ENCODE data around the gene MTMR12.
"Not testable (repeated sequence)": the region's sequence is repeated elsewhere in the genome, so short reads cannot be mapped to it uniquely, and the experiment has no call there.

MTMR12 gene

DNA sequence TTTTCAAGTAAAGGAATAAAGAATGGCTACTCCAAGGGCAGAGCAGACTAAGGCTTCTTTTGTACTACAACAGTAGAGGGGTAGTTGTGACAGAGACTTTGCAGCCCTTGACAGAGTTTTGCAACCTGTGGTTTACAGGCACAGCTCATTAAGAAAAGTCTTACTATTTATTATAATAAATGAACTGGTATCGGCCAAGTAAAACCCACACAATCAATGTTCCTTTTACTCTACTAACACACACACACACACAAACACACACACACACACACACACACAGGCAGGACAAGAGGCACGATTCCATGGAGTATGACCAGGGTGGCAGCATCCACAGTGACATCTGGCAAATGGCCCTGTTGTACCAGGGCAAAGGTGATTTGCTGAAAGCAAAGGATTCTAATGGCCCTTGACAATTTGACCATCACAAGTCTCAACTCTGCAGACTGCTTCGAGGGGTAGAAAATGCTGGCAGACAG is 79.5 kb downstream of the MTMR12 start:
- DNase-seq (ENCODE audit: low spot score) = no peak

DNA sequence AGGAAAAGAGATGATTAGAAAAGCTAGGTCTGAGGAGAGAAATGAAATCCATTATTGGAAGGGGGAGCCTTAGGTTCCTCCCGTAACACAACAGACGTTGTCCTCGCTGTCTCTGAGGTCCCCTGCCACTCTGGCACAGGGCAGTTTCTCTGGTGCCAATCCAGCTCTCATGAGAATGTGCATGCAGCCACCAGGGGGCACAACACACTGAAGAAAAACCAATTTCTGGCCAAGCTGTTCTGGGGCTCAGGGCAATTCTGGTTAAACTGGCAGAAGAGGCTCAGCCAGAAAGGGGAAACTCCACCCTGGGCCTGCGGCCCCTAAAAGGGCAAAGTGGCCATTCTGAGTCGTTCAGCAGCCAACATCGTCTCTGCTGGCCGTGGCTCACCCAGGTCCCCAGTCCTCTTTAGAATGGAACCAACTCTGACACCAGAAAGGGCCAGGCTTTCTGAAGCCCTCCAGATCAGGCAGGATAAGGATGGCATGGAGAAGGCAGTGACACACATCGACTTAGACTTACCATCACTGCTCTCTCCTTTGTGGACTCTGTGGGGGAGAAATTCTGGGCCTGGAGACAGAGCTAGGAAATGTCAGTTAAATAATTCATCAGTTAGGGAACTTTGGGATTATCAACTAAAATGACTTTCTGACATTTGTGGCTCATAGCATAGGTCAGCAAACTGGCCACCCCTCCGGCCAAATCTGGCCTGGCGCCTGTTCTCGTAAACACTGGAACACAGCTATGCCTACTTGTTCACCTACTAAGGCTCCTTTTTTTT is 80.1 kb downstream of the MTMR12 start:
- peak; percentile 47 for DNase-seq (ENCODE audit: low spot score)

DNA sequence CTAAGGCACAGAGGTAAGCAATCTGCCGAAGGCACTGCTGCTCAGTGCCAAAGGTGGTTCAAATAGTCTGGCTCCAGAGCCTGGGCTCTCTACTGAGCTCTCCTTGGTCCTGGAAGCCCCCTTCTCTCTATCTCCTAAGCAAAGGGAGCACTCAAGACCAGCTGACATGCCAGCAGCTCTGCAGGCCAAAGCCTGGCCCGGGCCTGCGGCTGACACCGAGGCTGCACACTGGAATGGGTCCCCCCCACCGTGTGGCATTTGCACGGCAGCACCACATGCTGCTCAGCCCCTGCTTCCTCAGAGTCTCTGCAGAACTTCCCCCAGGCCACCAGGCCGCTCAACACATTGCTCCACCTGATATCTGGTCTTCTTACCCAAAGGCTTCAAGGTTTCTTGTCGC is 80.8 kb downstream of the MTMR12 start:
- no peak for DNase-seq (ENCODE audit: low spot score)

DNA sequence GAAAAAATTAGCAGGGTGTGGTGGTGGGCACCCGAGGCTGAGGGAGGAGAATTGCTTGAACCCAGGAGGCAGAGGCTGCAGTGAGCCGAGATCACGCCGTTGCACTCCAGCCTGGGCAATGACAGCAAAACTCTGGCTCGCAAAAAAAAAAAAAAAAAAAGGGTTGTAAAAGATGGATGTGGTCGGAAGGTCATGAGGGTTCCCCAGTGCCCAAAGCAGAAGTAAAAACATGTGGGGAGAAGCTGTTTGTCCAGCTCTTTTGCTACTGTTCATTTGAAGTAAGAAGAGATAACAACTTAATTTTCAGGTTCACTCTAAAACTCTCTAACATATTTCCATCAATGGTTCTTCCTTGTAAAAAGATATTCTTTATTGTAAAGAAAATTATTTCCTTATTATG is 81.5 kb downstream of the MTMR12 start:
- no peak for DNase-seq (ENCODE audit: low spot score)

DNA sequence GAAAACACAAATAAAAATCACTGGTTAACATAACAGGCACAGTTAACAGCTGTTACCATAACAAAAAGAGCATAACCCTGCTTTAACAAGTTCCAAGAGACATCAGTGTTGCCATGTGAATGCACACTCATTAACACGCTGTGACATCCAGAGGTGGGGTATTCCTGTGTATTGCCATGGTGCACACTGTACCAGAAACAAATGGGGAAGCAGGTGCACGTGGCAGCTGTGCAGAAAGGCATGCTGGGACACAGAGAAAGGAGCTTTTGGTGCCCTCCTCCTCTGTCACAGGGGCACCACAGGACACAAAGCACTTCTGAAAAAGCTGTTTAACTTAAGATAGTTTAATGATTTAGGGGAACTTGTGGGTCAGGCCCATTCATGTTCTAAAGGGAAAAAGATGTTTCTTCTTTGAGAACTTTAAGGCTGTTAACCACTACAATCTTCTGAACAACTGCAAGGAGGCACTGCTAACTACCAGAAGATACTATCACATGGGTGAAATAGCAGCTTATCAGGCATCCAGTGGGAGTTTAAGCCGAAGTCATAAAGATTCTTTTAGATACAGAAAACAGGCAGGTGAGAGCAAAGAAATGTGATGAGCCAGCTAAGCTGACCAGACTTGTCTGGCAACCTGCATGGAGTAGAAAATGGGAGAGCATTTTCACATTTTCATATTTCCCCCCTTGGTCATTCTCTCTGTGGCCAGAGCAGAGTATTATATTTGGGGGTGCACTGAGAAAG is 82.2 kb downstream of the MTMR12 start:
- DNase-seq (ENCODE audit: low spot score) = no peak

DNA sequence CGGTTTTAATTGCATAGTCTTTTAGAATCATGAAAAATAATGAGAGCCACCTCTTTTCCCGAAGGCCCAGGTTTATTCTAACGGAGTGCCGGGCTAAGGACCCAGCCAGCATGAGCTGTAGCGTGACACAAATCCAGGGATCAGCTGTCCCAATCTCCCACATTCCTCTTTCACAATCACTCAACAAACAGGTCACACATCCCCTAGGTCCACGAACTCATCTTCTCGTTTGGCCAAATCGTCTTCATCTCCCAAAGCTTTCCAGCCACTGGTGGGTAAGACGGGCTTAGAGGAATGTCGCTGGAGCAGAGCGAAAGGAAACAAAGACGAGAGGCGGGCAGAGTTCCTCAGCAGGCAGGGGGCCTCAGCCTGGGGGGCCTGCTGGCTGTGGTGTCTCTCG is 83.2 kb downstream of the MTMR12 start:
- no peak for DNase-seq (ENCODE audit: low spot score)

DNA sequence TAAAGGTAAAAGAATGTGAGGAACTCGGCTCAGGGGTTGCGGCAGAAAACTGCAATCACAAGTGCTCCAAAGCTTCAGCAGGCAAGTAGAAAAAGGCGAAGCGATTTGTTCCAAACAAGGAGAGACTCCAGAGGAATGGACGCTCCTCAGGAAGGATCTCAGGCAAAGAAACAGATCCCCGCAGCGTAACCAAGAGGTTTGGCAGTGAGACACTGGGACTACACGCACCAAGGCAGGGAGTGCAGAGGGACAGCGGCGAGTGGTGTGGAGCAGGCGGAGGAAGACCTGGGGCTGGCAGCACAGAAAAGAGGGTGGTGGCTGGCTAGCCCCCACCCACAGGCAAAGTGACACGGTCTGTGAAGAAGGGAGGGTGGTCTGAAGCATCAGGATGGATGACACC is 83.9 kb downstream of the MTMR12 start:
- no peak for DNase-seq (ENCODE audit: low spot score)

DNA sequence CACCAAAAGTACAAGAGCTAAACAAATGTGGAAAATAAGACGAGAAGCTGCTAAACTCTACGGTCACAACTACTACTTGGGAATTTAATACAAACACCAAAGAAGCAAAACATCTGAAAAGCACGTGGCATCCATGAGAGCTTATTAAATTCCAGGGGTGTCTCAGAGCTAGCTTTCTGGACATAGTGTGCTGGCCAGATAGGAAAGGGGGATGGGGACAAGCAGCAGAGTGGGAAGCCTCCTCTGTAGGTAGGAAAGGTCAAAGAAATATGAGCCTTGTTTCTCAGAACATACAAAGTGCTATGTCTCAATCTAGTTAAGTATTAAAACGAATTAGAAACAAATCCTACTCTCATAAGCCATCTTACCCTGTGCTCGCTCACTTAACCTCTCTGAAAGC is 87.3 kb downstream of the MTMR12 start:
- DNase-seq (ENCODE audit: low spot score) = no peak

DNA sequence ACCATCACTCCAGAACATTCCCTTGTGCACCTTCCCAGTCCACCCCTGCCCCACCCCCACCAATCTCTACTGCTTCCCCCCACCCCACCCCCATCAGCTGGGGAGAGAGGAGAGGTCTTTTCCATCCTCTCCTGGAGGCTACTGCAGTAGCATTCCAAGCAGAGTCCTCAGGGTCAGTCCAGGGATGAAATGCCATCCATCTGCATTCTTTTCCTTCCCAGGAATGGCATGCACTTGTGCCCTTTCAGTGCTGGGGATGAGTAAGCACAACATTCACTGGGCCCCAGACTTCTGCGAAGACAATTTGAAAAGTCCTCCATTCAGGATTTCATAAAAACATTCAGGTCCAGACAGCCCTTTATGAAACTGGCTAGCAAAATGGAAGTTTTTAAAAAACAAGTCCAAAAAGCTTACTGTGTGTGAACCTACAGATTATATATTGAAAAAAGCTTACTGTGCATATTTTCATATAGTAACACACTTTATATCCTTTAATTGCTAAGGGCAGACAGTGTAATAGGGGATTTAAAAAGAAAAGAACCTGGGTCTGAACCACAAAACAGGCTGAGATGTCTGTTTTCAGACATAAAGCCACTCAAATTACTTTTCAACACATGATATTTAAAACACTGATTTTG is 88.6 kb downstream of the MTMR12 start:
- DNase-seq (ENCODE audit: low spot score) = no peak

DNA sequence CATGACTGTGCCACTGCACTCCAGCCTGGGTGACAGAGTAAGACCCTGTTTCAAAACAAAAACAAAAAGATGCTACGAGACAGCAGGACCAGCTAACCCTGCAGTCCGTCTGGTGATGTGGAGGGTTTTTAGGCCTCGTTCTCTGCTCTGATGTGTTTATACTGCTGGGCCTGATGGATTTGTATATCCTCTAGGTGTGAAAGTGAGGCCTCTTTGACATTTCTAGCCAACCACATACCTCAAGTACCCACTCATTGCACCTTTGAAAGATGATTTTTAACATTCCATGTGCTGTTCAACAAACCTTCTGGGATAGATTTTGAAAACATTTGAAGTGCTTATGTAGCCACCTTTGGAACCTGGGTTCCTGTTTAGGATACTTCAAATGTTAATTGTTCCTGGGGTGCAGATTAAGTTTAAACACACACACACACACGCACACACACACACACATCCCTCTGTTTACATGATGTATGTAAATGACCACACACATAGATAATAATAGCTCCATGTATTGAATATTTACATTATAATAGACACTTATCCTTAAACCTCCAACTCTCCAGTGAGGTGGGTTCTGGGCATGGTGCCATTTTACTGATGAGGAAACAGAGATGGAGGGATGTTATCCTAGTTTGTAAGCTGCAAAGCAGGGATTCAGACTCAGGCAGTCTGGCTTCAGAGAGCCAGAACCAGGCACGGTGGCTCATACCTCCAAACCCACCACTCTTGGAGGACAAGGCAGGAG is 89.8 kb downstream of the MTMR12 start:
- no peak for DNase-seq (ENCODE audit: low spot score)

DNA sequence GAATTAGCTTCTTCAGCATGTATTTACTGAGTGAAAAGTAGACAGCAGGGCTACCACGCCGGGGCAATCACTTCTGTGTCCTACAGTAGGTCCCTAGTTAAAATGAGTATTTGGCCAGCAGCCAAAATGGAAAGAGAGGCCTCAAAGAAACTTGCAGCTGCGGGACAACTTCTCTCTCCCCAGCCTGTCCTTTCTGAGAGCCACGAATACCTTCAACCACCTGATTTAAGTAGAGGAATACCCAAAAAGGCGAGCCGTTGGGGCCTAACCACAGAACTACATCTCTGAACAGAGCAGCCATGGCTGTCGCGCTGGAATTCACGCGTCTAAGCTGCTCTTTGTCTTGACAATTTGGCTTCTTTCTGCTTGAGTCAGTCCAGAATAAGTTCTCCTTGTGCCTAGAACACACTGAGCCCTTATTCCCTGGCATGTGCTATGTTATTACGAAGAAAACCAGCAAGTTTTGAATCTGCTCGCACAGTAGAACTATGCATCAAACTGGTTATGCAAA is 94.8 kb downstream of the MTMR12 start:
- DNase-seq (ENCODE audit: low spot score) = peak; percentile 22

DNA sequence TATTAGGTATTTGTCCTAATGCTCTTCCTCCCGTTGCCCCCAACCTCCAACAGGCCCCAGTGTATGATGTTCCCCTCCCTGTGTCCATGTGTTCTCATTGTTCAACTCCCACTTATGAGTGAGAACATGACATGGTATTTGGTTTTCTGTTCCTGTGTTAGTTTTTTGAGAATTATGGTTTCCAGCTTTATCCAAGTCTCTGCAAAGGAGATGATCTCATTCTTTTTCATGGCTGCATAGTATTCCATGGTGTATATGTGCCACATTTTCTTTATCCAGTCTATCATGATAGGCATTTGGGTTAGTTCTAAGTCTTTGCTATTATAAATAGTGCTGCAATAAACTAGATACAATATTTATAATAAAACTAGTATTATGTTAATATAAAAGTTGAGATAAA is 98.4 kb downstream of the MTMR12 start:
- DNase-seq (ENCODE audit: low spot score) = not testable (repeated sequence)

DNA sequence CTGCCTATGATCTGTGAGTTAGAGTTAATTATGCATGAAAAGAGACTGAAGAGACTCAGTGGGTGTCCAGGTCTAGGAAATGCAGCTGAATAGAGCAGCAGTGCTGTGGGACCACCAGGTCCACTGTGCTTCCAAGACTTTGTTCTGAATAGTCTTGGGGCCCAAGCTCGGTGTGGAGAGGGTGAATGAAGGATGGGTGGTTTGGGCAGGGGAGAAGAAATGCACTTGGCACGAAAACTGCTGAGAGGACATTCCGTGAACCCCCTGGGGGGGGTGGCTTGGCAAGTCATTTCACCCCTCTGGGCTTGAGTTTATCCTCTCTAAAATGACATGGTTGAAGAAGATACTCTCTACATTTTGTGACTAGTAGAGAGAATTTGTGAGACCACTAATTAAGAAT is 102.6 kb downstream of the MTMR12 start:
- DNase-seq (ENCODE audit: low spot score) = no peak

DNA sequence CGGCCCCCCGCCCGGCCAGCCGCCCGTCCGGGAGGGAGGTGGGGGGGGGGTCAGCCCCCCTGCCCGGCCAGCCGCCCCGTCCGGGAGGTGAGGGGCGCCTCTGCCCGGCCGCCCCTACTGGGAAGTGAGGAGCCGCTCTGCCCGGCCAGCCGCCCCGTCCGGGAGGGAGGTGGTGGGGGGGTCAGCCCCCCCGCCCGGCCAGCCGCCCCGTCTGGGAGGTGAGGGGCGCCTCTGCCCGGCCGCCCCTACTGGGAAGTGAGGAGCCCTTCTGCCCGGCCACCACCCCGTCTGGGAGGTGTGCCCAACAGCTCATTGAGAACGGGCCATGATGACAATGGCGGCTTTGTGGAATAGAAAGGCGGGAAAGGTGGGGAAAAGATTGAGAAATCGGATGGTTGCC is 103.9 kb downstream of the MTMR12 start:
- not testable (repeated sequence) for DNase-seq (ENCODE audit: low spot score)

DNA sequence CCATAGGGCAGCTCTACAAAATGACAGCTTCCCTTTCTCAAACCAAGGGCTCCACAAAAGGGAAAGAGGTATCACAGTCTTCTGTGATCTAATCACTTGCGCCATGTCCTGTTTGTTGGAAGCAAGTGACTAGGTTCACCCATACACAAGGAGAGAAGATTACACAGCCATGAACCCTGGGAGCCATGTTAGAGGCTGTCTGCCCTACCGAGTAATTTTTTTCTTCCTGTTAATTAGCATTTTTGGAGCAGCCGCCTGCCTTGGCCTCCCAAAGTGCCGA is 105.4 kb downstream of the MTMR12 start:
- DNase-seq (ENCODE audit: low spot score) = no peak

DNA sequence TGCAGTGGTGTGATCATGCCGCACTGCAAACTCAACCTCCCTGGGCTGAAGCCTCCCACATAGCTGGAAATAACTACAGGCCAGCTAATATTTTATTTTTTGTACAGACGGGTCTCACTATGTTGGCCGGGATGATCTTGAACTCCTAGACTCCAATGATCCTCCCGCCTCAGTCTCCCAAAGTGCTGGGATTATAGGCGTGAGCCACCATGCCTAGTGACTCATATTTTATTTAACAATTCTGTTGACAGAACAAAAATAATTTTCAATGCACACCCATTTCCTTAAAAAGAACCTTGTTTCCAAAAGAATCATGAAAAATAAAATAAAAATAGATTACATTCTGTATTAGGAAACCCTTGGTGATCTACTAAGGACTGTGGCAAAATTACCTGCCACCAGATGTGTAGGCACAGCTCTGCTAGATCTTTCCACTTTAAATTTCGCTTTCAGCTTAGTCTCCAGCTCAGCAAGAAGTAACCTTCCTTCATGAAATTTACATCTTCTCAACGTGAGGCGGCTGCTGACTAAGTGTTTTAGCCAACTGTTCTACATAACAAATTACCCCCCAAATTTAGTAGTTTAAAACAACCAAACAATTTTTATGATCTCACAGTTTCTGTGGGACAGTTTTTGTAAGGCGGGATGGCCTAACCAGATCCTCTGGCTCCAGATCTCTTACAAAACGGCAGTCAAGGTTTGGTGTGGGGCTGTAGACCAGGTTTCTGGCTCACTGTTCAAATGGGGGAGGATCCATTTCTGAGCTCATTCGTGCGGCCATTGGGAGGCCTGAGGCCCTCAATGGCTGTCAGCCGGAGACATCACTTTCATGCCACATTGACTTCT is 106.0 kb downstream of the MTMR12 start:
- DNase-seq (ENCODE audit: low spot score) = no peak

DNA sequence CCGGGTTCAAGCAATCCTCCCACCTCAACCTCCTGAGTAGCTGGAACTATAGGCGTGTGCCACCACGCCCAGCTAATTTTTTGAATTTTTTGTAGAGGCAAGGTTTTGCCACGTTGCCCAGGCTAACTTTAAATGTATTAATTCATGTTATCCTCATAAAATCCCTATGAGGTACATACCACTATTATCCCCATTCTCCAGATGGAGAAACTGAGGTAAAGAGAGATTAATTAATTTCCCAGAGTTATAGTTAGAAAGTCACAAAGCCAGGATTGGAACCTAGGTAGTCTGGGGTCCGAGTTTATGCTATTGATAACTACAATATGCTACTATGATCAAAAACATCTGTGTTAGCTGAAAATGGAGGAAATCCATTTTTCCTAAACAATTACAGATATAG is 106.7 kb downstream of the MTMR12 start:
- DNase-seq (ENCODE audit: low spot score) = no peak

DNA sequence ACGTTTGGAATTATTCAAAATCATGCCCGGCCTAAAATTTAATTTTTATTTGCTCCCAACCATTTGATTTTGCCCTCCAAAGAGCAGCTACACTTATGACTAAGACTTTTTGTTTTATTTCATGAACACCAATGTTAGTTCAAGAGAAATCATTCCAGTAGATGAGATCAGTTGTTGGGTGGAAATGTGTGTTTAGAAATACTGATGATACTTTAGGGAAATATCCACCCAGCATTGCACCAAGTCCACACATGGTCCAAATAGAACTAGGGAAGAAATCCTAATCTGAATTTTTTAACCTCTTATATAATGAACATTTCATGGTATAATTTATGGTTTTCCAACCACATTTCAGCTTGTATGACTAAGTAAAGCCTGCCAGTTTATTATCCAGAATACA is 110.3 kb downstream of the MTMR12 start:
- DNase-seq (ENCODE audit: low spot score) = no peak

DNA sequence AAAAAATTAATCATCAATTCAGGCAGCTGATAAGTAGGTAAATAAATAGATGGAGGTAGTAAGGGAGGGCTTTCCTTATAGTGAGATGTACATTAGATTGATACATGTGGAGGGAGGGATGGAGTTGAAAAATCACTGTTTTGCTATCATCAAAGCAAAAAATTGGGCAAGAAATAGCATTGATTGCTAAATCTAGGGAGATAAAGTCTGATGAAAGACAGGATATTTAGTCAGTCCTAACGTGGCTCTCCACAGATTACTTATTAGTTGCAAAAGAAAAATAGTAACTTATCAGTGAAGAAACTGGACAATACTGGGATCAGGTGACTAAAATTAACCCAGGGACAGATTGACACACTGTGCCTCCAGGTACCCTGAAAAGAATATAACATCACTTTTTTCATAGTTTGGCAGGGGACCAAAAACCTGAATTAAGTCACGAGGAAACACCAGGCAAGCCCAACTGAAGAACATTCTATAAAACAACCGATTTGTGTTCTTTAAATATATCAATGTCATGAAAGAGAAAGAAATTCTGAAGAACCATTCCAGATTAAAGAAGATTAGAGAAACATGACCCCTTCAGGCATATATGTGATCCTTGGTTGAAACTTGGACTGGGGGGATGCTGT is 111.5 kb downstream of the MTMR12 start:
- DNase-seq (ENCODE audit: low spot score) = no peak

DNA sequence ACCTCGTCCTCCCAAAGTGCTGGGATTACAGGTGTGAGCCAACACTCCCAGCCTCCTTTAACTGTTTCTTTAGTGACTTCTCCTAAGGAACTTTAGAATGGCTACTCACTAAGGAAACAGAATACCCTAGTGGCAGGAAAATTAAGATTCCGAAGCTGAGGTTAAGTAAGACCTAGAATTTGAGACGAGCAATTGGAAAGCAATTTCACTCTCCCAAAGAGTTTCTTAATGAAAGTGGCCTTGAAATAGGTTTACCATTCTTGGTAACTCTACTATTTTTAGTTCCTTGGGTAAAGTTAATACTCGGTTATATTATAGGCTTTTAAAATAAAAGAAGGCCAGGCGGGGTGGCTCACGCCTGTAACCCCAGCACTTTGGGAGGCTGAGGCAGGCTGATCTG is 115.7 kb downstream of the MTMR12 start:
- no peak for DNase-seq (ENCODE audit: low spot score)

DNA sequence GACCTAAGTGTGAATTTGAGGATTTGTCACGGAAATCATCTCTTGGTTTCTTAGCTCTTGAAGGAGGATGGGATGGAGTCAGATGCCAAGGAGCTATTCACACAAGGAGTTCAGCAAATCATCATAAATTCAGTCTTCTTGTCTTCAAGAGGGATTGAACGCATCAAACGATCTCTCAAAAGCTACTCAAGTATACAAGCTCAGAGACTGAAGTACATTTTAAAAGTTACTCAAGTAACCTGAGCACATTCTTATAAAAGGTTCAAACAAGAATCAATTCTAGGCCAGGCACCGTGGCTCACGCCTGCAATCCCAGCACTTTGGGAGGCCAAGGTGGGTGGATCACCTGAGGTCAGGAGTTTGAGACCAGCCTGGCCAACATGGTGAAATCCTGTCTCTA is 117.5 kb downstream of the MTMR12 start:
- DNase-seq (ENCODE audit: low spot score) = no peak

Measured in SK-N-DZ (cell line).